Tibial nerve (tissue), 3 donors: Measurements from ENCODE around the gene CCT4.

Experiments
- POLR2A ChIP-seq, 2 donors: fragments of 450-650 bp; IDR thresholded peaks; one replicate each; pipeline ENCODE4 v1.6.1; 2017; ENCODE audit warnings: antibody characterized with exemption in 2 of 2, mild to moderate bottlenecking in 2 of 2, moderate library complexity in 2 of 2
- TF ChIP-seq, protein P1 (sequence below), 5 experiments: fragments of 200-600 bp in 3 of 5; fragments of 450-650 bp in 2 of 5; sonication (generic) in 3 of 5; IDR thresholded peaks; one replicate each; pipeline ENCODE4 v1.5.1; 2016 to 2019; ENCODE audit warnings: antibody characterized with exemption in 5 of 5, mild to moderate bottlenecking in 3 of 5, moderate library complexity in 2 of 5

DNA sequence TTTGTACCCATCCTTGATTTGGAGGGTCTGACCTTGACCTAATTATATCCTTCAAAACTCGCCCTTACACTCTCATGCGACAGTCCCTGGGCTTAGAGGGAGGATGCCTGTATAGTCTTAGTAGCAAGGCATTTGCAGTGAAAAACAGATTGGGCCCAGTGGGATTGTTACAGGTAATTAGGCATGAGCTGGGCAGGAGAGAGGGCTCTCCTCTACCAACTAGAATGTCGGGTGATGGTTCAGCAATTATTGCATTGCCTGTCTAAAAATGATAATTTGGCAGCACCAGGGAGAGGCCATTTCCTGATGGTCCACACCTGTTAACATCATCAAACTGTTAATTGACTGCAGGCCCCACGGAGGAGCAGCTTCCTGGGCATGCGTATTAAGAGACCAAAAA, 49.4 kb upstream of the CCT4 start:
- TF ChIP-seq, protein P1, sequence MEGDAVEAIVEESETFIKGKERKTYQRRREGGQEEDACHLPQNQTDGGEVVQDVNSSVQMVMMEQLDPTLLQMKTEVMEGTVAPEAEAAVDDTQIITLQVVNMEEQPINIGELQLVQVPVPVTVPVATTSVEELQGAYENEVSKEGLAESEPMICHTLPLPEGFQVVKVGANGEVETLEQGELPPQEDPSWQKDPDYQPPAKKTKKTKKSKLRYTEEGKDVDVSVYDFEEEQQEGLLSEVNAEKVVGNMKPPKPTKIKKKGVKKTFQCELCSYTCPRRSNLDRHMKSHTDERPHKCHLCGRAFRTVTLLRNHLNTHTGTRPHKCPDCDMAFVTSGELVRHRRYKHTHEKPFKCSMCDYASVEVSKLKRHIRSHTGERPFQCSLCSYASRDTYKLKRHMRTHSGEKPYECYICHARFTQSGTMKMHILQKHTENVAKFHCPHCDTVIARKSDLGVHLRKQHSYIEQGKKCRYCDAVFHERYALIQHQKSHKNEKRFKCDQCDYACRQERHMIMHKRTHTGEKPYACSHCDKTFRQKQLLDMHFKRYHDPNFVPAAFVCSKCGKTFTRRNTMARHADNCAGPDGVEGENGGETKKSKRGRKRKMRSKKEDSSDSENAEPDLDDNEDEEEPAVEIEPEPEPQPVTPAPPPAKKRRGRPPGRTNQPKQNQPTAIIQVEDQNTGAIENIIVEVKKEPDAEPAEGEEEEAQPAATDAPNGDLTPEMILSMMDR (IDR thresholded peaks at IDR 0.05) = no peak
- TF ChIP-seq POLR2A (IDR thresholded peaks at IDR 0.05) = no peak
